HepG2 (cell line): ENCODE measurements around the gene UBTF. TPM values are rescaled to one million over a fixed set of nuclear protein-coding genes. Genes with fewer than 3 reads are reported as not detected.
A peak's percentile ranks its signal among the peaks of the same experiment; 100 is the strongest.

Experiments used
- BHLHE40 ChIP-seq: IDR thresholded peaks from 2 replicates; pipeline ENCODE4 v1.6.1; 2011; ENCODE audit warnings: low read length, improper control_type of control experiment
- CENPX ChIP-seq: sonication (generic); formaldehyde crosslinking; IDR thresholded peaks from 2 replicates; pipeline ENCODE4 v1.9.0; 2021; ENCODE audit warnings: mild to moderate bottlenecking, missing genetic modification reagents, moderate library complexity
- DDIT3 ChIP-seq: sonication (generic); formaldehyde crosslinking; IDR thresholded peaks from 2 replicates; pipeline ENCODE4 v1.4.0; 2020; ENCODE audit warnings: mild to moderate bottlenecking, missing genetic modification reagents
- ERF ChIP-seq: IDR thresholded peaks from 2 replicates; pipeline ENCODE4 v1.6.1; 2018; ENCODE audit warnings: missing biosample characterization, missing genetic modification reagents
- HNF4G ChIP-seq, 2 experiments: sonication (generic) in 1 of 2; formaldehyde crosslinking in 1 of 2; IDR thresholded peaks; 2 replicates each; pipeline versions ENCODE4 v1.4.0 to v1.6.1; 2011 to 2020; ENCODE audit warnings: borderline replicate concordance in 2 of 2, low read depth in 2 of 2, mild to moderate bottlenecking in 2 of 2, low read length in 1 of 2, missing genetic modification reagents in 1 of 2, moderate library complexity in 1 of 2
- ISL2 ChIP-seq: sonication (generic); formaldehyde crosslinking; IDR thresholded peaks from 2 replicates; pipeline ENCODE4 v1.5.0; 2020; ENCODE audit warnings: missing genetic modification reagents
- KDM4B ChIP-seq: sonication (generic); formaldehyde crosslinking; IDR thresholded peaks from 2 replicates; pipeline ENCODE4 v1.4.0; 2020; ENCODE audit warnings: missing genetic modification reagents
- KLF16 ChIP-seq, 2 experiments: sonication (generic) in 1 of 2; formaldehyde crosslinking in 1 of 2; IDR thresholded peaks; 2 replicates each; pipeline versions ENCODE4 v1.6.1 to v1.8.0; 2016 to 2023; ENCODE audit warnings: missing genetic modification reagents in 2 of 2, missing compliant biosample characterization in 1 of 2
- LCORL ChIP-seq, 2 experiments: fragments of 450-650 bp in 1 of 2; sonication (generic) in 1 of 2; formaldehyde crosslinking in 1 of 2; IDR thresholded peaks; 2 replicates each; pipeline versions ENCODE4 v1.5.0 to v1.6.1; 2017 to 2020; ENCODE audit warnings: antibody characterized with exemption in 1 of 2, missing genetic modification reagents in 1 of 2
- MAF1 ChIP-seq: sonication (generic); formaldehyde crosslinking; IDR thresholded peaks from 2 replicates; pipeline ENCODE4 v1.5.0; 2020; ENCODE audit warnings: missing genetic modification reagents, borderline replicate concordance
- NFYB ChIP-seq: sonication (generic); formaldehyde crosslinking; IDR thresholded peaks from 2 replicates; pipeline ENCODE4 v1.4.0; 2020; ENCODE audit warnings: missing genetic modification reagents
- PHF8 ChIP-seq: sonication (generic); formaldehyde crosslinking; IDR thresholded peaks from 2 replicates; pipeline ENCODE4 v1.5.0; 2020; ENCODE audit warnings: missing genetic modification reagents
- POLR2A ChIP-seq, 2 experiments: IDR thresholded peaks; 2 replicates each; pipeline ENCODE4 v1.6.1; 2011; ENCODE audit warnings: low read depth in 2 of 2, low read length in 2 of 2, mild to moderate bottlenecking in 1 of 2, moderate library complexity in 1 of 2; ENCODE audit not compliant: insufficient read depth in 1 of 2
- SMYD3 ChIP-seq: sonication (generic); formaldehyde crosslinking; IDR thresholded peaks from 2 replicates; pipeline ENCODE4 v1.8.1; 2023; ENCODE audit warnings: mild to moderate bottlenecking, missing genetic modification reagents
- TCF7L2 ChIP-seq: IDR thresholded peaks from 2 replicates; pipeline ENCODE4 v1.6.1; 2011; ENCODE audit warnings: mild to moderate bottlenecking, low read depth, low read length, moderate library complexity
- ZNF292 ChIP-seq: sonication (generic); formaldehyde crosslinking; IDR thresholded peaks from 2 replicates; pipeline ENCODE4 v1.8.1; 2022; ENCODE audit warnings: mild to moderate bottlenecking, low read depth, missing genetic modification reagents, borderline replicate concordance
- ZNF619 ChIP-seq: sonication (generic); formaldehyde crosslinking; IDR thresholded peaks from 2 replicates; pipeline ENCODE4 v1.4.0; 2020; ENCODE audit warnings: mild to moderate bottlenecking, missing genetic modification reagents
- ZNF737 ChIP-seq: sonication (generic); formaldehyde crosslinking; IDR thresholded peaks from 2 replicates; pipeline ENCODE4 v1.5.0; 2020; ENCODE audit warnings: missing genetic modification reagents, mild to moderate bottlenecking, borderline replicate concordance
- ZNF775 ChIP-seq: sonication (generic); formaldehyde crosslinking; IDR thresholded peaks from 2 replicates; pipeline ENCODE4 v1.4.0; 2020; ENCODE audit warnings: missing genetic modification reagents, mild to moderate bottlenecking, moderate library complexity, borderline replicate concordance
- ZNF839 ChIP-seq: sonication (generic); formaldehyde crosslinking; IDR thresholded peaks from 2 replicates; pipeline ENCODE4 v1.4.0; 2020; ENCODE audit warnings: missing genetic modification reagents, mild to moderate bottlenecking, borderline replicate concordance
- polyA plus RNA-seq, 8 experiments: library from polyadenylated mRNA; depleted of rRNA in 3 of 8; stranded (reverse) in 7 of 8; unstranded in 1 of 8; fragments of >200 nt; fragmentation: Illumina TruSeq in 4 of 8; extraction: Trizol in 4 of 8; gene quantifications; 2 replicates each; pipeline versions ENCODE4 v1.2.1 to v1.2.3, GENCODE V29; 2011 to 2016; ENCODE audit warnings: low read depth in 4 of 8, missing spikeins in 1 of 8, mixed read lengths in 1 of 8; ENCODE audit not compliant: insufficient read depth in 1 of 8
- total RNA-seq, 5 experiments: library from RNA; depleted of rRNA; stranded (reverse); fragments of >200 nt; fragmentation: Illumina TruSeq; extraction: Trizol; gene quantifications; 2 replicates each; pipeline ENCODE4 v1.2.3, GENCODE V29; 2016; ENCODE audit warnings: low read depth in 1 of 5
- TF ChIP-seq, protein P1 (sequence below): sonication (generic); formaldehyde crosslinking; IDR thresholded peaks from 2 replicates; pipeline ENCODE4 v1.4.0; 2020; ENCODE audit warnings: mild to moderate bottlenecking, missing genetic modification reagents
- TF ChIP-seq, protein P2 (sequence below): sonication (generic); formaldehyde crosslinking; conservative IDR thresholded peaks from 2 replicates; pipeline ENCODE4 v1.4.0; 2020; ENCODE audit warnings: missing genetic modification reagents

UBTF gene
- total and polyA plus RNA-seq, 2 of the 13 experiments (the other 11 are each of a cell fraction or from before 2014, with no cell fraction given): 15.2 to 60.9 TPM

- TF ChIP-seq HNF4G (IDR thresholded peaks at IDR 0.05; ENCODE audit: borderline replicate concordance, low read depth, low read length) (no peak), HNF4G (CRISPR knock-in tag; IDR thresholded peaks at IDR 0.05; ENCODE audit: borderline replicate concordance, low read depth) (no peak), ERF (CRISPR knock-in tag) (no peak), KLF16 (CRISPR knock-in tag; IDR thresholded peaks at IDR 0.05) (no peak), TCF7L2 (no peak), PHF8 (peak; percentile 12; the same call in 1 of the 2 replicates), MAF1 (CRISPR knock-in tag) (no peak), NFYB (CRISPR knock-in tag) (no peak), CENPX (CRISPR knock-in tag) (no peak), ZNF619 (CRISPR knock-in tag) (no peak), BHLHE40 (no peak), DDIT3 (CRISPR knock-in tag) (no peak), ZNF775 (no peak), ZNF839 (no peak), POLR2A (IDR thresholded peaks at IDR 0.05; ENCODE audit: insufficient read depth in 1 of 2, low read depth in 2 of 2, low read length in 2 of 2) (peak in 1 of 2 experiments; percentile 49; a peak in 2 of 4 replicates), LCORL (IDR thresholded peaks at IDR 0.05) (no peak), LCORL (CRISPR knock-in tag; IDR thresholded peaks at IDR 0.05) (no peak), ZNF737 (CRISPR knock-in tag) (no peak), ISL2 (CRISPR knock-in tag) (no peak), ZNF292 (CRISPR knock-in tag) (no peak), SMYD3 (CRISPR knock-in tag) (no peak), KDM4B (CRISPR knock-in tag) (no peak)
- TF ChIP-seq, protein P1, sequence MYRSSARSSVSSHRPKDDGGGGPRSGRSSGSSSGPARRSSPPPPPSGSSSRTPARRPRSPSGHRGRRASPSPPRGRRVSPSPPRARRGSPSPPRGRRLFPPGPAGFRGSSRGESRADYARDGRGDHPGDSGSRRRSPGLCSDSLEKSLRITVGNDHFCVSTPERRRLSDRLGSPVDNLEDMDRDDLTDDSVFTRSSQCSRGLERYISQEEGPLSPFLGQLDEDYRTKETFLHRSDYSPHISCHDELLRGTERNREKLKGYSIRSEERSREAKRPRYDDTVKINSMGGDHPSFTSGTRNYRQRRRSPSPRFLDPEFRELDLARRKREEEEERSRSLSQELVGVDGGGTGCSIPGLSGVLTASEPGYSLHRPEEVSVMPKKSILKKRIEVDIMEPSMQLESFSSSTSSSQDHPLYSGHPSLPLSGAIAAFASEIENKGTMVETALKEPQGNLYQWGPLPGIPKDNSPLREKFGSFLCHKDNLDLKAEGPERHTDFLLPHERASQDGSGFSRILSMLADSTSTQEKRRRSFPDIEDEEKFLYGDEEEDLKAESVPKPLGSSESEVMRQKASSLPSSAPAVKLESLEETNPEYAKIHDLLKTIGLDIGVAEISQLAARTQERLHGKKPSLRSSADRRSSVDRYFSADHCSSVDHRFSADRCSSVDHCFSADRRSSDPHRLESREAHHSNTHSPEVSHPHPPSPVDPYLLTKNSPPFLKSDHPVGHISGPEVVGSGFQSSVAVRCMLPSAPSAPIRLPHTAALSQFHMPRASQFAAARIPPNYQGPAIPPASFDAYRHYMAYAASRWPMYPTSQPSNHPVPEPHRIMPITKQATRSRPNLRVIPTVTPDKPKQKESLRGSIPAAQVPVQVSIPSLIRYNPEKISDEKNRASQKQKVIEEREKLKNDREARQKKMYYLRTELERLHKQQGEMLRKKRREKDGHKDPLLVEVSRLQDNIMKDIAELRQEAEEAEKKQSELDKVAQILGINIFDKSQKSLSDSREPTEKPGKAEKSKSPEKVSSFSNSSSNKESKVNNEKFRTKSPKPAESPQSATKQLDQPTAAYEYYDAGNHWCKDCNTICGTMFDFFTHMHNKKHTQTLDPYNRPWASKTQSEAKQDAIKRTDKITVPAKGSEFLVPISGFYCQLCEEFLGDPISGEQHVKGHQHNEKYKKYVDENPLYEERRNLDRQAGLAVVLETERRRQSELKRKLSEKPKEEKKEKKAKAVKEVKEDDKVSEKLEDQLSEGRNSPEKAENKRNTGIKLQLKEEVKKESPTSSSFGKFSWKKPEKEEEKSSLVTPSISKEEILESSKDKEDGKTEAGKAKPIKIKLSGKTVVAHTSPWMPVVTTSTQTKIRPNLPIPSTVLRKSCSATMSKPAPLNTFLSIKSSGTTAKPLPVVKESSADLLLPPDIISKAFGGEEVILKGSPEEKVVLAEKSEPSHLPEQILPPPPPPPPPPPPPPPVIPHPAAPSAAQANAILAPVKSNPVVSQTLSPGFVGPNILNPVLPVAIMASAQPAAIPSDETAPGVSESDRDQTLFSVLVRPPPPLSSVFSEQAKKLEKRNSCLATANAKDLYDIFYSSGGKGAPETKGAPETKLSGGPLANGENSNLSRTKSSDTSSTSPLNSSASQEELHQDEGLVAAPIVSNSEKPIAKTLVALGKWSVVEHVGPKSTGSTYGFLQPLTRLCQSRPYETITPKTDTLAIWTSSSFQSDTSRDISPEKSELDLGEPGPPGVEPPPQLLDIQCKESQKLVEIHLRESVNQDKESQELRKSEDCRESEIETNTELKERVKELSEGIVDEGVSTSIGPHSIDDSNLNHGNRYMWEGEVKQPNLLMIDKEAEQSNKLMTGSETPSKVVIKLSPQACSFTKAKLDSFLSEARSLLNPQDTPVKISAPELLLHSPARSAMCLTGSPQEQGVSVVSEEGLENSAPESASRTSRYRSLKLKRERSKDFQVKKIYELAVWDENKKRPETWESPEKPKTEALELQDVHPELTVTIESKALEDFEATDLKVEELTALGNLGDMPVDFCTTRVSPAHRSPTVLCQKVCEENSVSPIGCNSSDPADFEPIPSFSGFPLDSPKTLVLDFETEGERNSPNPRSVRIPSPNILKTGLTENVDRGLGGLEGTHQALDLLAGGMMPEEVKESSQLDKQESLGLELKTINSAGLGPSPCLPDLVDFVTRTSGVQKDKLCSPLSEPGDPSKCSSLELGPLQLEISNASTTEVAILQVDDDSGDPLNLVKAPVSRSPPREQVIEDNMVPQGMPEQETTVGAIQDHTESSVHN (CRISPR knock-in tag): no peak
- TF ChIP-seq, protein P2, sequence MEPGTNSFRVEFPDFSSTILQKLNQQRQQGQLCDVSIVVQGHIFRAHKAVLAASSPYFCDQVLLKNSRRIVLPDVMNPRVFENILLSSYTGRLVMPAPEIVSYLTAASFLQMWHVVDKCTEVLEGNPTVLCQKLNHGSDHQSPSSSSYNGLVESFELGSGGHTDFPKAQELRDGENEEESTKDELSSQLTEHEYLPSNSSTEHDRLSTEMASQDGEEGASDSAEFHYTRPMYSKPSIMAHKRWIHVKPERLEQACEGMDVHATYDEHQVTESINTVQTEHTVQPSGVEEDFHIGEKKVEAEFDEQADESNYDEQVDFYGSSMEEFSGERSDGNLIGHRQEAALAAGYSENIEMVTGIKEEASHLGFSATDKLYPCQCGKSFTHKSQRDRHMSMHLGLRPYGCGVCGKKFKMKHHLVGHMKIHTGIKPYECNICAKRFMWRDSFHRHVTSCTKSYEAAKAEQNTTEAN (CRISPR knock-in tag): no peak
Measured at GRCh38 chr17:44219108-44219615, 313 bp downstream of the UBTF start (continued).
